Heart right ventricle (tissue), 16 donors: ENCODE data around the gene HMGCL. TPM values are rescaled to one million over a fixed set of nuclear protein-coding genes. Genes with fewer than 3 reads are reported as not detected.
A peak's percentile ranks its signal among the peaks of the same experiment; 100 is the strongest.

Source experiments
- ATAC-seq, 8 donors: fragments of 200-7000 bp; cut with Tn5 transposase; one replicate each; pipeline ENCODE4 v1.9.1; 2020; ENCODE audit warnings: mild to moderate bottlenecking in 8 of 8, moderate library complexity in 8 of 8, moderate number of reproducible peaks in 1 of 8
- DNase-seq, 2 donors: peaks; one replicate each; pipeline ENCODE4 v3.0.0-alpha.2; 2020
- H3K27ac ChIP-seq, 10 donors: fragments of 200-600 bp; sonication (generic) in 2 of 10; one replicate each; pipeline versions ENCODE4 v1.5.0 to v1.8.0; 2020 to 2022; ENCODE audit warnings: mild to moderate bottlenecking in 3 of 10
- H3K27me3 ChIP-seq, 7 donors: fragments of 200-600 bp; one replicate each; pipeline ENCODE4 v1.8.0; 2021 to 2022; ENCODE audit warnings: mild to moderate bottlenecking in 2 of 7
- H3K36me3 ChIP-seq, 9 donors: fragments of 200-600 bp; sonication (generic) in 1 of 9; one replicate each; pipeline versions ENCODE4 v1.5.0 to v1.8.0; 2020 to 2022; ENCODE audit warnings: mild to moderate bottlenecking in 2 of 9
- H3K4me1 ChIP-seq, 9 donors: fragments of 200-600 bp; sonication (generic) in 1 of 9; one replicate each; pipeline versions ENCODE4 v1.5.0 to v1.8.0; 2020 to 2022; ENCODE audit warnings: mild to moderate bottlenecking in 4 of 9
- H3K4me3 ChIP-seq, 10 donors: fragments of 200-600 bp; sonication (generic) in 2 of 10; one replicate each; pipeline versions ENCODE4 v1.5.0 to v1.8.0; 2020 to 2022; ENCODE audit warnings: mild to moderate bottlenecking in 7 of 10, moderate library complexity in 2 of 10
- H3K9me3 ChIP-seq, 11 donors: fragments of 200-600 bp in 10 of 11; sonication (generic) in 2 of 11; one replicate each; pipeline versions ENCODE4 v1.5.0 to v1.8.0; 2013 to 2022; ENCODE audit warnings: mild to moderate bottlenecking in 2 of 11, control low read depth in 1 of 11, moderate library complexity in 1 of 11
- WGBS, 2 donors: extraction: QIAGEN DNeasy Blood & Tissue Kit; methylation state at CpG; one replicate each; pipeline ENCODE4 v1.1.7; 2013; ENCODE audit warnings: inconsistent platforms in 1 of 2; 5-methylcytosine and 5-hydroxymethylcytosine counted together
- intact Hi-C, 10 donors: fragments of 100-400 bp; cut with DNase I; formaldehyde crosslinking; loops; one replicate each; pipeline versions ENCODE4 v1.11.1 to v1.14.2; 2022
- polyA plus RNA-seq, 2 donors: library from polyadenylated mRNA; stranded (reverse); fragments of 200-250 nt; gene quantifications; one replicate each; pipeline ENCODE4 v1.2.3, GENCODE V29; 2013
- total RNA-seq, 10 donors: library from RNA; stranded (reverse); fragmentation: NEBNext Ultra II Directional in 3 of 10; extraction: Animal tissue kit (Norgen Biotek cat#: 25700) in 3 of 10; gene quantifications; one replicate each; pipeline versions ENCODE4 v1.2.1 to v1.2.4, GENCODE V29; 2021 to 2023
- TF ChIP-seq, protein P1 (sequence below), 9 donors: fragments of 200-600 bp; sonication (generic) in 2 of 9; IDR thresholded peaks; one replicate each; pipeline versions ENCODE4 v1.5.0 to v1.8.0; 2021 to 2022; ENCODE audit warnings: antibody characterized with exemption in 9 of 9, mild to moderate bottlenecking in 5 of 9, moderate library complexity in 1 of 9
- donor health status: Arrhythmogenic right ventricular cardiomyopathy.
- donor health status: ischemic (EF 13 %, LVEDD 7.1; RV severe dilation, severe dysfunction).
- donor health status: healthy with polysubstance abuse.
- donor health status: DM: no; HTN: yes; CAD: no.
- donor health status: DM: no; HTN: no; CAD: no.
- donor health status: ischemic (EF 25% LVEDD 6.9; RV normal size, moderate dysfunction).
- donor health status: ischemic (EF 25% LVEDD 5.7; RV mildly dilated, moderate dysfunction).
- donor health status: healthy.
- donor health status: DM: yes; HTN: yes; CAD: no.
- donor health status: Ischemic cardiomyopathy.
- donor health status: ischemic (EF 35%, LVEDD 5.7; RV mildly dilated, moderate dysfunction).
- donor health status: nonischemic (EF 11% LVEDD 7.7; RV severe dilation, severe dysfunction).
- donor health status: DM: yes; HTN: yes; CAD: no.
- donor health status: PGD.
- donor health status: ischemic (EF 29% LVEDD 5.4; RV normal size, mild dysfunction).
- donor health status: nonischemic (EF 23%, LVEDD 6.1; RV moderate dilation, normal function).

HMGCL gene
- total and polyA plus RNA-seq, 12 donors = 25.7 to 44.3 (median 37.0) TPM

DNA sequence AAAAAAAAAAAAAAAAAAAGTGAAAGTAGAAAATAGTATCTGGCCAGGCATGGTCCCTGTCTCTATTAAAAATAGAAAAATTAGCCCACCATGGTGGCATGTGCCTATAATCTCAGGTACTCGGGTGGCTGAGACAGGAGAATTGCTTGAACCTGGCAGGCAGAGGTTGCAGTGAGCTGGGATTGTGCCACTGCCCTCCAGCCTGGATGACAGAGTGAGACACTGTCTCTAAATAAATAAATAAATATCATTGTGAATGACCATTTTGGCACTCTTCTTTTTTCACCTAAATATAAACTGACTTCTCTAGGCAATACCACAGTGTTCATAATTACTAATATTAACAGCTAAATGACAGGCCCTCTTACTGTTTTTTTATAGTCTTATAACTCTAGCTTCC lies 67.4 kb downstream of the HMGCL start:
- TF ChIP-seq, protein P1, sequence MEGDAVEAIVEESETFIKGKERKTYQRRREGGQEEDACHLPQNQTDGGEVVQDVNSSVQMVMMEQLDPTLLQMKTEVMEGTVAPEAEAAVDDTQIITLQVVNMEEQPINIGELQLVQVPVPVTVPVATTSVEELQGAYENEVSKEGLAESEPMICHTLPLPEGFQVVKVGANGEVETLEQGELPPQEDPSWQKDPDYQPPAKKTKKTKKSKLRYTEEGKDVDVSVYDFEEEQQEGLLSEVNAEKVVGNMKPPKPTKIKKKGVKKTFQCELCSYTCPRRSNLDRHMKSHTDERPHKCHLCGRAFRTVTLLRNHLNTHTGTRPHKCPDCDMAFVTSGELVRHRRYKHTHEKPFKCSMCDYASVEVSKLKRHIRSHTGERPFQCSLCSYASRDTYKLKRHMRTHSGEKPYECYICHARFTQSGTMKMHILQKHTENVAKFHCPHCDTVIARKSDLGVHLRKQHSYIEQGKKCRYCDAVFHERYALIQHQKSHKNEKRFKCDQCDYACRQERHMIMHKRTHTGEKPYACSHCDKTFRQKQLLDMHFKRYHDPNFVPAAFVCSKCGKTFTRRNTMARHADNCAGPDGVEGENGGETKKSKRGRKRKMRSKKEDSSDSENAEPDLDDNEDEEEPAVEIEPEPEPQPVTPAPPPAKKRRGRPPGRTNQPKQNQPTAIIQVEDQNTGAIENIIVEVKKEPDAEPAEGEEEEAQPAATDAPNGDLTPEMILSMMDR (IDR thresholded peaks at IDR 0.05) = no peak
- Histone ChIP-seq H3K27ac (peak overlapping the region in 3 of 10 donors; percentile 13 to 64 (median 47)), H3K36me3 (peaks cover 0 to 100% (median 61%) of the 10 kb centered on the region in 9 donors), H3K27me3 (no peaks in the 10 kb centered on the region), H3K9me3 (no peaks in the 10 kb centered on the region), H3K4me3 (no peak overlapping the region), H3K4me1 (peaks cover 4 to 68% (median 41%) of the 10 kb centered on the region in 9 donors)
- ATAC-seq (no peak), DNase-seq (no peak)
- WGBS, 2 donors = 62 to 68% methylated on average over 1 of the region's 1 CpG
- intact Hi-C loops = no loop called here

DNA sequence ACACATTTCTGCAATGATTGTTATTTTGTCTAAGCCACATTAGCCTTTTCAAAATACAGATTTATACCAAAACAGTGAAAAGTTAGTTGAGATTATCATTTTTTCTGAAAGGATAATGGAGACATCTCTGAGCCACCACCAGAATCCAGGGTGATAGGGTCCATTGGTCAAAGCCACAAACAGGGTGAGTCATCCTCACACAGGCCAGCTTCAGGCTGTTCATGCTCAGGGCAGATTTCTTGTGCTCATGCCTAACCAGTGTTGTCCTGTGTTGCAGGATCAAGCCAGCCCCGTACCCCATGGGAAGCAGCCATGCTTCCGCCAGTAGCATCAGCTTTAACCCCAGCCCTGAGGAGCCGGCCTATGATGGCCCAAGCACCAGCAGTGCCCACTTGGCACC lies 68.6 kb downstream of the HMGCL start:
- peaks cover 0 to 100% (median 73%) of the 10 kb centered on the region in 9 donors for H3K36me3 ChIP-seq
- intact Hi-C loops = no loop called here
- H3K27ac ChIP-seq = no peak overlapping the region
- DNase-seq (no peak), ATAC-seq (no peak)
- no peaks in the 10 kb centered on the region for H3K9me3 ChIP-seq
- peaks cover 4 to 61% (median 39%) of the 10 kb centered on the region in 9 donors for H3K4me1 ChIP-seq
- H3K27me3 ChIP-seq = no peaks in the 10 kb centered on the region
- TF ChIP-seq, protein P1 (IDR thresholded peaks at IDR 0.05) = no peak
- H3K4me3 ChIP-seq = no peak overlapping the region
- WGBS, 2 donors = 90 to 98% methylated on average over 3 of the region's 3 CpGs

DNA sequence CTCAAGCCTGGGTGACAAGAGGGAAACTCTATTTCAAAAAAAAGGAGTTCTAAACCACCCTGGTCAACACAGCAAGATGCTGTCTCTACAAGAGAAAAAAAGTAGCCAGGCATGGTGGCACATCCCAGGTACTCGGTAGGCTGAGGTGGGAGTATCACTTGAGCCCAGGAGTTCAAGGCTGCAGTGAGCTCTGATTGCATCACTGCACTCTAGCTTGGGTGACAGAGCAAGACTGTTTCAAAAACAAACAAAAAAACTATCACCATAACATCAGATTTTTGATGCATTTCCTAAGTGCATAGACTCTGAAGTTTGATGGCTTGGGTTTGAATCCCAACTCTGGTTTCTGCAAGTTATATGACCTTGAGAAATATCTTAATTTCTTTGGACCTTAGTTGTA lies 72.3 kb downstream of the HMGCL start:
- ATAC-seq = no peak
- H3K36me3 ChIP-seq = peaks cover 0 to 93% (median 78%) of the 10 kb centered on the region in 9 donors
- H3K27me3 ChIP-seq = no peaks in the 10 kb centered on the region
- 85 to 90% methylated on average over 1 of the region's 1 CpG for WGBS, 2 donors
- TF ChIP-seq, protein P1 (IDR thresholded peaks at IDR 0.05) = no peak
- no peak overlapping the region for H3K4me3 ChIP-seq
- DNase-seq = no peak
- intact Hi-C loops = no loop called here
- peak overlapping the region in 1 of 10 donors; percentile 7 for H3K27ac ChIP-seq
- peaks cover 4 to 37% (median 14%) of the 10 kb centered on the region in 9 donors for H3K4me1 ChIP-seq
- no peaks in the 10 kb centered on the region for H3K9me3 ChIP-seq

Other genes with a start within 250 kb of the HMGCL start
- gene RPL11, start 133.6 kb downstream of the HMGCL start, total RNA-seq = 100 to 1,000 TPM; 577 to 756 (median 612) TPM
- 1,000 to 10,000 TPM; 1,463 to 2,166 TPM for gene RPL11, start 133.6 kb downstream of the HMGCL start, polyA plus RNA-seq
- 10 to 100 TPM; 28.3 to 39.0 (median 34.3) TPM for gene ELOA, start 82.0 kb downstream of the HMGCL start, total RNA-seq
- 10 to 100 TPM; 11.2 to 14.9 TPM for gene ELOA, start 82.0 kb downstream of the HMGCL start, polyA plus RNA-seq
- 10 to 100 TPM; 37.6 to 52.8 (median 43.3) TPM for gene PITHD1, start 47.0 kb downstream of the HMGCL start, total RNA-seq
- gene PITHD1, start 47.0 kb downstream of the HMGCL start, polyA plus RNA-seq = 10 to 100 TPM; 25.3 to 71.7 TPM
- gene LYPLA2, start 34.3 kb downstream of the HMGCL start, total RNA-seq = 10 to 100 TPM; 22.0 to 31.9 (median 27.0) TPM
- gene LYPLA2, start 34.3 kb downstream of the HMGCL start, polyA plus RNA-seq = 10 to 100 TPM; 25.8 to 54.5 TPM
- 10 to 100 TPM in 2 of 10 donors, 1 to 10 TPM in 8; 5.3 to 14.1 (median 7.9) TPM for gene GALE, start 24.7 kb downstream of the HMGCL start, total RNA-seq
- 10 to 100 TPM; 14.9 to 22.2 TPM for gene GALE, start 24.7 kb downstream of the HMGCL start, polyA plus RNA-seq
- gene FUCA1, start 42.9 kb upstream of the HMGCL start, total RNA-seq = 10 to 100 TPM; 10.6 to 34.0 (median 15.1) TPM
- gene FUCA1, start 42.9 kb upstream of the HMGCL start, polyA plus RNA-seq = 10 to 100 TPM; 11.2 to 13.3 TPM
- under 1 TPM in 1 of 10 donors, not detected in 9; 0.19 TPM for gene CNR2, start 87.9 kb upstream of the HMGCL start, total RNA-seq
- gene CNR2, start 87.9 kb upstream of the HMGCL start, polyA plus RNA-seq = under 1 TPM in 1 of 2 donors, not detected in 1; 0.01 TPM
- 100 to 1,000 TPM in 5 of 10 donors, 10 to 100 TPM in 5; 65.1 to 129 (median 93.8) TPM for gene PNRC2, start 134.4 kb upstream of the HMGCL start, total RNA-seq
- 10 to 100 TPM; 58.4 to 60.6 TPM for gene PNRC2, start 134.4 kb upstream of the HMGCL start, polyA plus RNA-seq
- 10 to 100 TPM; 40.7 to 65.8 (median 52.8) TPM for gene SRSF10, start 154.9 kb upstream of the HMGCL start, total RNA-seq
- gene SRSF10, start 154.9 kb upstream of the HMGCL start, polyA plus RNA-seq = 10 to 100 TPM; 32.9 to 70.2 TPM